ENCODE results near the gene DOP1B. TPM values are rescaled to one million over a fixed set of nuclear protein-coding genes. Genes with fewer than 3 reads are reported as not detected.

The DOP1B gene
- total RNA-seq, 1 donor from 2014 or later, result 8.7 TPM

DNA sequence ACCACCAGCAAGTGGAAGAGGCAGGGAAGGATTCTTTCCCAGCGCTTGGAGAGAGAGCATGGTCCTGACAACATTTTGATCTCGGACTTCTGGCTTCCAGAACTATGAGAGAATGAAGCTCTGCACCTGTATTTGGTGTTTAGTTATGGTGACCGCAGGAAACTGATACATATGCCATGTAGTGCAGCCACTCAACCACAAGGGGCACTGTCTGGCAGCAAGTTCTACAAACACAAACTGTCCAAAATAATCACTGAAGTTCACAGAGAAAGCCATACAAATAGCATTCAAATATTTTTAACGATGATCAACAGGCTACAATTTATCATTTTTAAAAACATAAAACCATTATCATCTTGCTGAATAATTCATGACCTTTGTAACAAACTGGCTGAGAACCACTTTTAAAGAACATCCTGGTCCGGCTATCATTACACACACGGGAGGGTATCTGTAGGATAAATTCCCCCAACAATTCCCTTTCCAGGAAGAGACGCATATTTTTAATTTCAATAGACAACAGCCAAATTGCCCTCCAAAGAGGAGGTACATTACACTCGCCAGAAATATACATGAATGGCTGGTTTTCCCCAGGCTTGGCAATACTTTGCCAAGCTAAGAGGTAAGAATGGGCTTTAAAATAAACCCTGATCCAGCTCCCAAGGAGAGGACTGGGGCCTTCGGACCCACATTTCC, 31.0 kb upstream of the DOP1B start:
- H3K4me1 Mint-ChIP-seq (ENCODE audit: unreplicated experiment), result peaks cover 7% of the 10 kb centered on the region
- H3K36me3 Mint-ChIP-seq (ENCODE audit: low read depth, unreplicated experiment), result no peaks in the 10 kb centered on the region
- peak; percentile 53 for DNase-seq (ENCODE audit: low spot score)
- peaks cover 2% of the 10 kb centered on the region for H3K27me3 Mint-ChIP-seq (ENCODE audit: unreplicated experiment)
- H3K4me3 Mint-ChIP-seq (ENCODE audit: unreplicated experiment), result no peak overlapping the region
- TF ChIP-seq, protein P1, sequence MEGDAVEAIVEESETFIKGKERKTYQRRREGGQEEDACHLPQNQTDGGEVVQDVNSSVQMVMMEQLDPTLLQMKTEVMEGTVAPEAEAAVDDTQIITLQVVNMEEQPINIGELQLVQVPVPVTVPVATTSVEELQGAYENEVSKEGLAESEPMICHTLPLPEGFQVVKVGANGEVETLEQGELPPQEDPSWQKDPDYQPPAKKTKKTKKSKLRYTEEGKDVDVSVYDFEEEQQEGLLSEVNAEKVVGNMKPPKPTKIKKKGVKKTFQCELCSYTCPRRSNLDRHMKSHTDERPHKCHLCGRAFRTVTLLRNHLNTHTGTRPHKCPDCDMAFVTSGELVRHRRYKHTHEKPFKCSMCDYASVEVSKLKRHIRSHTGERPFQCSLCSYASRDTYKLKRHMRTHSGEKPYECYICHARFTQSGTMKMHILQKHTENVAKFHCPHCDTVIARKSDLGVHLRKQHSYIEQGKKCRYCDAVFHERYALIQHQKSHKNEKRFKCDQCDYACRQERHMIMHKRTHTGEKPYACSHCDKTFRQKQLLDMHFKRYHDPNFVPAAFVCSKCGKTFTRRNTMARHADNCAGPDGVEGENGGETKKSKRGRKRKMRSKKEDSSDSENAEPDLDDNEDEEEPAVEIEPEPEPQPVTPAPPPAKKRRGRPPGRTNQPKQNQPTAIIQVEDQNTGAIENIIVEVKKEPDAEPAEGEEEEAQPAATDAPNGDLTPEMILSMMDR (IDR thresholded peaks at IDR 0.05; ENCODE audit: unreplicated experiment), result peak; percentile 95
- no peaks in the 10 kb centered on the region for H3K9me3 Mint-ChIP-seq (ENCODE audit: unreplicated experiment)
- no peak overlapping the region for H3K27ac Mint-ChIP-seq (ENCODE audit: unreplicated experiment)

DNA sequence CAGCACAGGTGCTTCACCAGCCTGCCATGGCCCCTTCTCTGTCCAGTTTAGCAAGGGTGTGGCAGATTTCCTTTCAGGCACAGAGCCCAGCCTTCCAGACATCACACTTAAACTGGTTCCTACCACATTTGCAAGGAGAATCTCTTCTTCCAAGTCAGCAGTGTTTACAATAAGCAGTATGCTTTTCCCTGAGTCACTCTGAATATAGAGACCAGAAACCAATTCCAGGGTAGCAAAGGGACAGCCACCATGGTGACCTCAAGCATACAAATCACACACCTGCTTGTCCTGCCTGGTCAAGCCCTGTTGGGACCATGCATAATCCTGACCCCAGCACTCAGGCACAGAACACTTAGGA, 30.4 kb upstream of the DOP1B start:
- Mint-ChIP-seq H3K9me3 (ENCODE audit: unreplicated experiment) (no peaks in the 10 kb centered on the region), H3K27ac (ENCODE audit: unreplicated experiment) (no peak overlapping the region), H3K27me3 (ENCODE audit: unreplicated experiment) (peaks cover 2% of the 10 kb centered on the region), H3K36me3 (ENCODE audit: low read depth, unreplicated experiment) (no peaks in the 10 kb centered on the region), H3K4me1 (ENCODE audit: unreplicated experiment) (peaks cover 7% of the 10 kb centered on the region), H3K4me3 (ENCODE audit: unreplicated experiment) (no peak overlapping the region)
- TF ChIP-seq, protein P1 (IDR thresholded peaks at IDR 0.05; ENCODE audit: unreplicated experiment), result no peak
- DNase-seq (ENCODE audit: low spot score), result no peak

DNA sequence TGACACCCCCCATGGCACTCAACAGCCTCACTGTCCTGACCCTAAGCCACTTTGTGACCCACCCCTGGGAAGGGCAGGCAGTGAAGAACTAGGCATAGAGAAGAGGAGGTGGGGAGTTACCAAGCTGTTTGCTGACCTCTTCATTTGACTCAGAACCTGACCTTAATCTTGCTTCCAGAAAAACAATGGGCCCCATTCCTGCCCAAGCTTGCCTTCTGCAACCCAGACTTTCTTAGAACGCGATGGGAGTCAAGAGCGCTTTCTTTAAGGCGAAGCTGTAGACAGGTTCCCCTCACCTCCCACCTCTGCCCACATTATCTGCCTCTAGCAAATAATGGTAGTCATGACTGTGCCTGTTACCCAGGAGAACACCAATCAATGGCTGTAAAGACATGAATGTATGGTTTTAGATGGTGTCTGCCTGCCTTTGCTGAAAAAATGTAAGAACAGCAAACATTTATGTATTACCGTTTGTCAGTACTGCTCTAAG, 30.0 kb upstream of the DOP1B start:
- no peak for DNase-seq (ENCODE audit: low spot score)
- Mint-ChIP-seq H3K27ac (ENCODE audit: unreplicated experiment) (no peak overlapping the region), H3K4me1 (ENCODE audit: unreplicated experiment) (peaks cover 7% of the 10 kb centered on the region), H3K4me3 (ENCODE audit: unreplicated experiment) (no peak overlapping the region), H3K27me3 (ENCODE audit: unreplicated experiment) (peaks cover 2% of the 10 kb centered on the region), H3K9me3 (ENCODE audit: unreplicated experiment) (no peaks in the 10 kb centered on the region), H3K36me3 (ENCODE audit: low read depth, unreplicated experiment) (no peaks in the 10 kb centered on the region)
- TF ChIP-seq, protein P1 (IDR thresholded peaks at IDR 0.05; ENCODE audit: unreplicated experiment), result no peak

GRCh38 chr21:36127250-36127904, 29.2 kb upstream of the DOP1B start:
- Mint-ChIP-seq H3K9me3 (ENCODE audit: unreplicated experiment) (no peaks in the 10 kb centered on the region), H3K27me3 (ENCODE audit: unreplicated experiment) (peaks cover 2% of the 10 kb centered on the region), H3K27ac (ENCODE audit: unreplicated experiment) (no peak overlapping the region), H3K36me3 (ENCODE audit: low read depth, unreplicated experiment) (no peaks in the 10 kb centered on the region), H3K4me1 (ENCODE audit: unreplicated experiment) (peaks cover 7% of the 10 kb centered on the region), H3K4me3 (ENCODE audit: unreplicated experiment) (no peak overlapping the region)
- TF ChIP-seq, protein P1 (IDR thresholded peaks at IDR 0.05; ENCODE audit: unreplicated experiment), result no peak
- DNase-seq (ENCODE audit: low spot score), result no peak

- H3K4me1 Mint-ChIP-seq (ENCODE audit: unreplicated experiment), result peaks cover 7% of the 10 kb centered on the region
- H3K27me3 Mint-ChIP-seq (ENCODE audit: unreplicated experiment), result peaks cover 2% of the 10 kb centered on the region
- H3K4me3 Mint-ChIP-seq (ENCODE audit: unreplicated experiment), result no peak overlapping the region
- TF ChIP-seq, protein P1 (IDR thresholded peaks at IDR 0.05; ENCODE audit: unreplicated experiment), result no peak
- H3K36me3 Mint-ChIP-seq (ENCODE audit: low read depth, unreplicated experiment), result no peaks in the 10 kb centered on the region
- H3K9me3 Mint-ChIP-seq (ENCODE audit: unreplicated experiment), result no peaks in the 10 kb centered on the region
- H3K27ac Mint-ChIP-seq (ENCODE audit: unreplicated experiment), result no peak overlapping the region
- DNase-seq (ENCODE audit: low spot score), result no peak
These were observed 28.6 kb upstream of the DOP1B start for GRCh38 chr21:36127977-36128376.

Data from endothelial cell (in vitro differentiated cells).